K562 (cell line): ENCODE results near the gene PARD6A. TPM values are rescaled to one million over a fixed set of nuclear protein-coding genes. Genes with fewer than 3 reads are reported as not detected.

Experiments
- ATF6 ChIP-seq: sonication (generic); formaldehyde crosslinking; IDR thresholded peaks from 2 replicates; pipeline ENCODE4 v1.4.0; 2020; ENCODE audit warnings: mild to moderate bottlenecking, missing genetic modification reagents
- MYNN ChIP-seq, 2 experiments: sonication (generic); formaldehyde crosslinking in 1 of 2; IDR thresholded peaks; 2 replicates each; pipeline versions ENCODE4 v1.5.0 to v1.6.1; 2016 to 2020; ENCODE audit warnings: antibody characterized with exemption in 1 of 2, missing genetic modification reagents in 1 of 2
- NFXL1 ChIP-seq: fragments of 450-650 bp; formaldehyde crosslinking; IDR thresholded peaks from 2 replicates; pipeline ENCODE4 v1.4.0; 2021; ENCODE audit warnings: mild to moderate bottlenecking
- NR1H2 ChIP-seq: sonication (generic); formaldehyde crosslinking; IDR thresholded peaks from 2 replicates; pipeline ENCODE4 v1.4.0; 2020; ENCODE audit warnings: mild to moderate bottlenecking, missing genetic modification reagents
- OTX1 ChIP-seq: fragments of 450-650 bp; formaldehyde crosslinking; IDR thresholded peaks from 2 replicates; pipeline ENCODE4 v1.4.0; 2022; ENCODE audit warnings: mild to moderate bottlenecking
- PBX2 ChIP-seq, 2 experiments: IDR thresholded peaks in 1 of 2; conservative IDR thresholded peaks in 1 of 2; 2 replicates each; pipeline ENCODE4 v1.6.1; 2016; ENCODE audit warnings: low read depth in 2 of 2, mild to moderate bottlenecking in 1 of 2, missing compliant biosample characterization in 1 of 2, missing genetic modification characterization in 1 of 2, moderate library complexity in 1 of 2
- PYGO2 ChIP-seq: fragments of 450-650 bp; IDR thresholded peaks from 2 replicates; pipeline ENCODE4 v1.6.1; 2016; ENCODE audit warnings: mild to moderate bottlenecking, missing genetic modification characterization, moderate library complexity, missing compliant biosample characterization
- SMAD1 ChIP-seq: fragments of 150-350 bp; IDR thresholded peaks from 2 replicates; pipeline ENCODE4 v1.6.1; 2014; ENCODE audit warnings: low read length, low read depth; ENCODE audit not compliant: partially characterized antibody
- SMAD3 ChIP-seq: fragments of 450-650 bp; formaldehyde crosslinking; conservative IDR thresholded peaks from 2 replicates; pipeline ENCODE4 v1.4.0; 2020; ENCODE audit warnings: mild to moderate bottlenecking
- SNIP1 ChIP-seq: fragments of 450-650 bp; IDR thresholded peaks from 2 replicates; pipeline ENCODE4 v1.7.1; 2017; ENCODE audit warnings: low read depth, mild to moderate bottlenecking
- VEZF1 ChIP-seq: fragments of 200-800 bp; sonication (Bioruptor generic); IDR thresholded peaks from 2 replicates; pipeline ENCODE4 v1.6.1; 2017; ENCODE audit warnings: missing genetic modification characterization, missing compliant biosample characterization
- ZNF253 ChIP-seq: fragments of 250-450 bp; sonication (Bioruptor Pico); conservative IDR thresholded peaks from 2 replicates; pipeline ENCODE4 v1.6.1; 2021; ENCODE audit warnings: mild to moderate bottlenecking
- ZNF277 ChIP-seq: fragments of 250-450 bp; sonication (Bioruptor Pico); IDR thresholded peaks from 2 replicates; pipeline ENCODE4 v1.8.0; 2022; ENCODE audit warnings: inconsistent platforms, mild to moderate bottlenecking, moderate library complexity, borderline replicate concordance
- ZNF395 ChIP-seq: fragments of 200-800 bp; sonication (Bioruptor generic); IDR thresholded peaks from 2 replicates; pipeline ENCODE4 v1.6.1; 2017; ENCODE audit warnings: missing genetic modification characterization, missing compliant biosample characterization
- ZNF398 ChIP-seq: fragments of 250-450 bp; sonication (Bioruptor Pico); IDR thresholded peaks from 2 replicates; pipeline ENCODE4 v1.8.0; 2021; ENCODE audit warnings: moderate library complexity, mild to moderate bottlenecking, inconsistent platforms
- polyA plus RNA-seq, 8 experiments: library from polyadenylated mRNA; depleted of rRNA in 4 of 8; stranded (reverse) in 5 of 8; unstranded in 3 of 8; fragments of >200 nt; fragmentation: Nextera tagmentation in 2 of 8; fragmentation: Illumina TruSeq in 1 of 8; extraction: Ambion mirVana in 2 of 8; extraction: Trizol in 1 of 8; gene quantifications; 2 replicates each; pipeline versions ENCODE4 v1.2.1 to v1.2.3, GENCODE V29; 2011 to 2014; ENCODE audit warnings: inconsistent platforms in 1 of 8, missing spikeins in 1 of 8
- total RNA-seq, 7 experiments: library from RNA; depleted of rRNA in 6 of 7; stranded (reverse); fragments of >200 nt in 6 of 7; fragmentation: Illumina TruSeq in 2 of 7; extraction: Trizol in 2 of 7; gene quantifications; 2 replicates each; pipeline versions ENCODE4 v1.2.1 to v1.2.3, GENCODE V29; 2011 to 2021; ENCODE audit warnings: low replicate concordance in 1 of 7

The PARD6A gene
- total and polyA plus RNA-seq, 9 of the 15 experiments (the other 6 are each of a cell fraction or from before 2014, with no cell fraction given): 0.04 to 2.0 (median 0.44) TPM

- TF ChIP-seq ATF6 (CRISPR knock-in tag): no peak
- no peak for TF ChIP-seq SNIP1
- no peak for TF ChIP-seq ZNF395 (CRISPR knock-in tag)
- no peak for TF ChIP-seq ZNF277 (CRISPR knock-in tag)
- no peak for TF ChIP-seq ZNF398 (CRISPR knock-in tag)
- no peak for TF ChIP-seq PBX2 (CRISPR knock-in tag; IDR thresholded peaks at IDR 0.05; ENCODE audit: low read depth)
- no peak for TF ChIP-seq PBX2 (tag; conservative IDR thresholded peaks at IDR 0.05; ENCODE audit: low read depth)
- peak; percentile 68; the same call in 1 of the 2 replicates for TF ChIP-seq VEZF1 (CRISPR knock-in tag)
- no peak for TF ChIP-seq PYGO2
- TF ChIP-seq NFXL1 (CRISPR knock-in tag): no peak
- no peak for TF ChIP-seq ZNF253 (CRISPR knock-in tag)
- TF ChIP-seq NR1H2 (CRISPR knock-in tag): no peak
- TF ChIP-seq MYNN (IDR thresholded peaks at IDR 0.05): no peak
- TF ChIP-seq MYNN (CRISPR knock-in tag; IDR thresholded peaks at IDR 0.05): no peak
- no peak for TF ChIP-seq SMAD1
- no peak for TF ChIP-seq SMAD3 (CRISPR knock-in tag)
- no peak for TF ChIP-seq OTX1 (CRISPR knock-in tag)
Observed at GRCh38 chr16:67660564-67661028, at the start of gene PARD6A (continued).
